SK-N-SH (cell line): Measurements from ENCODE around the gene ZNF138. TPM values are rescaled to one million over a fixed set of nuclear protein-coding genes. Genes with fewer than 3 reads are reported as not detected.

Experiments used
- CTCF ChIA-PET: fragments of 300-600, 350-600 bp; formaldehyde crosslinking; extraction: SDS; loops from one replicate; lab custom pipeline; 2021; lab: Yijun Ruan, JAX
- POLR2A ChIA-PET: fragments of 350-600 bp; sonication (Branson Sonifier 250); formaldehyde crosslinking; extraction: SDS; loops from one replicate; lab custom pipeline; 2020; ENCODE audit warnings: antibody characterized with exemption, inconsistent platforms; lab: Yijun Ruan, JAX
- DNase-seq: peaks from one replicate; pipeline ENCODE4 v3.0.0; 2012
- H2AFZ ChIP-seq: fragments of 200-600 bp; sonication (generic); 2 replicates; pipeline ENCODE4 v1.8.1; 2016; ENCODE audit warnings: antibody characterized with exemption, mild to moderate bottlenecking, low read depth
- H3F3A ChIP-seq: fragments of 200-600 bp; sonication (generic); replicated peaks from 2 replicates; pipeline ENCODE3; 2016; ENCODE audit warnings: antibody characterized with exemption, mild to moderate bottlenecking; ENCODE audit not compliant: insufficient read depth
- H3K27ac ChIP-seq, 2 experiments: fragments of 200-500 bp in 1 of 2; fragments of 200-600 bp in 1 of 2; sonication (Bioruptor generic) in 1 of 2; sonication (generic), shearing (Covaris generic) in 1 of 2; 2 replicates each; pipeline versions ENCODE4 v1.5.1 to v1.6.1; 2014 to 2016; ENCODE audit warnings: low read depth in 2 of 2, inconsistent platforms in 1 of 2, low read length in 1 of 2, mild to moderate bottlenecking in 1 of 2, mixed read lengths in 1 of 2
- H3K27me3 ChIP-seq: fragments of 200-600 bp; sonication (generic), shearing (Covaris generic); 2 replicates; pipeline ENCODE4 v1.6.1; 2016; ENCODE audit warnings: mixed run types; ENCODE audit not compliant: insufficient read depth
- H3K36me3 ChIP-seq, 2 experiments: fragments of 200-500 bp in 1 of 2; fragments of 200-600 bp in 1 of 2; sonication (Bioruptor generic) in 1 of 2; sonication (generic) in 1 of 2; replicated peaks in 1 of 2; 2 replicates each; pipeline versions ENCODE3 to v1.5.1; 2014 to 2016; ENCODE audit warnings: low read length in 1 of 2, mild to moderate bottlenecking in 1 of 2; ENCODE audit not compliant: insufficient read depth in 2 of 2, control insufficient read depth in 1 of 2
- H3K4me1 ChIP-seq, 2 experiments: fragments of 200-500 bp in 1 of 2; fragments of 200-600 bp in 1 of 2; sonication (Bioruptor generic) in 1 of 2; sonication (generic), shearing (Covaris generic) in 1 of 2; 2 replicates each; pipeline versions ENCODE4 v1.5.1 to v1.6.1; 2014 to 2016; ENCODE audit warnings: low read depth in 1 of 2, low read length in 1 of 2, mixed run types in 1 of 2; ENCODE audit not compliant: insufficient read depth in 2 of 2, control insufficient read depth in 1 of 2
- H3K4me2 ChIP-seq: fragments of 200-600 bp; sonication (generic), shearing (Covaris generic); 2 replicates; pipeline ENCODE4 v1.6.1; 2017; ENCODE audit warnings: mixed run types
- H3K4me3 ChIP-seq, 2 experiments: fragments of 200-500 bp in 1 of 2; fragments of 200-600 bp in 1 of 2; sonication (Bioruptor generic) in 1 of 2; sonication (generic), shearing (Covaris generic) in 1 of 2; 2 replicates each; pipeline versions ENCODE4 v1.5.1 to v1.8.1; 2014 to 2016; ENCODE audit warnings: low read depth in 2 of 2, inconsistent platforms in 1 of 2, low read length in 1 of 2, mild to moderate bottlenecking in 1 of 2, mixed read lengths in 1 of 2, moderate library complexity in 1 of 2
- H3K79me2 ChIP-seq: fragments of 200-600 bp; sonication (generic); 2 replicates; pipeline ENCODE4 v1.8.1; 2017; ENCODE audit warnings: mild to moderate bottlenecking; ENCODE audit not compliant: insufficient read depth
- H3K9ac ChIP-seq: fragments of 200-600 bp; sonication (generic); 2 replicates; pipeline ENCODE4 v1.6.1; 2017; ENCODE audit warnings: mixed run types
- H3K9me2 ChIP-seq: fragments of 200-600 bp; sonication (generic); 2 replicates; pipeline ENCODE4 v1.6.1; 2017; ENCODE audit warnings: mixed run types
- H3K9me3 ChIP-seq: fragments of 200-600 bp; sonication (generic); 2 replicates; pipeline ENCODE4 v1.6.1; 2017; ENCODE audit warnings: mixed run types, mild to moderate bottlenecking, moderate library complexity
- H4K20me1 ChIP-seq: fragments of 200-600 bp; sonication (generic); 2 replicates; pipeline ENCODE4 v1.6.1; 2017; ENCODE audit warnings: mild to moderate bottlenecking, mixed run types; ENCODE audit not compliant: insufficient read depth
- CHD2 ChIP-seq: fragments of 150-350 bp; IDR thresholded peaks from 2 replicates; pipeline ENCODE4 v1.6.1; 2018; ENCODE audit warnings: low read length; ENCODE audit not compliant: partially characterized antibody
- ELF1 ChIP-seq: IDR thresholded peaks from 2 replicates; pipeline ENCODE4 v1.4.0; 2012
- EP300 ChIP-seq, 2 experiments: IDR thresholded peaks; 2 replicates each; pipeline versions ENCODE4 v1.4.0 to v1.6.1; 2012; ENCODE audit warnings: borderline replicate concordance in 1 of 2, low read depth in 1 of 2, low read length in 1 of 2
- MXI1 ChIP-seq: IDR thresholded peaks from 2 replicates; pipeline ENCODE4 v1.6.1; 2012; ENCODE audit warnings: mild to moderate bottlenecking, low read depth, low read length, improper control_type of control experiment
- POLR2AphosphoS5 ChIP-seq: IDR thresholded peaks from 2 replicates; pipeline ENCODE4 v1.6.1; 2012; ENCODE audit warnings: low read depth, low read length
- TAF1 ChIP-seq: IDR thresholded peaks from 2 replicates; pipeline ENCODE4 v1.6.1; 2012; ENCODE audit warnings: low read depth, mild to moderate bottlenecking, low read length, moderate library complexity, borderline replicate concordance
- TEAD4 ChIP-seq: IDR thresholded peaks from 2 replicates; pipeline ENCODE4 v1.4.0; 2012; ENCODE audit warnings: mild to moderate bottlenecking, borderline replicate concordance; ENCODE audit not compliant: insufficient read depth
- WGBS: methylation state at CpG from one replicate; pipeline ENCODE4 v1.1.6; 2017; ENCODE audit warnings: low lambda C conversion rate; 5-methylcytosine and 5-hydroxymethylcytosine counted together
- polyA plus RNA-seq, 3 experiments: library from polyadenylated mRNA; depleted of rRNA; stranded (reverse); fragments of >200 nt; gene quantifications; 2 replicates each; pipeline ENCODE4 v1.2.3, GENCODE V29; 2012
- TF ChIP-seq, protein P1 (sequence below): IDR thresholded peaks from 2 replicates; pipeline ENCODE4 v1.6.1; 2012; ENCODE audit warnings: mild to moderate bottlenecking, low read depth, low read length, moderate library complexity
- TF ChIP-seq, protein P2 (sequence below): fragments of 200-600 bp; sonication (generic); IDR thresholded peaks from 2 replicates; pipeline ENCODE4 v1.6.1; 2017; ENCODE audit warnings: antibody characterized with exemption, mild to moderate bottlenecking, moderate library complexity
- TF ChIP-seq, protein P3 (sequence below): IDR thresholded peaks from 2 replicates; pipeline ENCODE4 v1.4.0; 2012; ENCODE audit warnings: low read depth

Gene ZNF138
- polyA plus RNA-seq, 1 of the 3 experiments (the other 2 are of a cell fraction): 4.9 TPM

DNA sequence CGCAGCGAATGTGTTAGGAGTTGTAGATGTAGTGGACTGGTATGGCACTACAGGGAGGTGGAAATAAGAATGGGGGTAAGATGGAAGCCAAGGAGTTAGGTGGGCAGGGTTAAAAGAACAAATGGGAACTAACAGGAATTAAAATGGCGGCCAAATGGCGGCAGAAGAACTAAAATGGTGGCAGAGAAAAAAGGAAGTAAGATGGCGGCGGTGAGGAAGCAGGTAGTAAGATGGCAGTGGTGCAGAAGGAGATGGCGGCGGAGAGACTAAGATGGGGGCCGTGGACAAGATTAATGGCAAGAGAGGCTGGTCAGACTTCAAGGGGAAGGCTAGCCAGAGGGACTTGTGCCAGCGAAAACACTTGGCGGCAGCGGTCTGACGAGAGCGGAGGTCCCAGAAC is 44.5 kb downstream of the ZNF138 start:
- no peaks in the 10 kb centered on the region for H4K20me1 ChIP-seq
- TF ChIP-seq EP300 (IDR thresholded peaks at IDR 0.05; ENCODE audit: borderline replicate concordance in 1 of 2, low read depth in 1 of 2, low read length in 1 of 2) (no peak), POLR2AphosphoS5 (no peak), ELF1 (no peak)
- ChIA-PET CTCF (no interaction called here), POLR2A (no interaction called here)
- H3K4me3 ChIP-seq: no peak overlapping the region
- H3K27ac ChIP-seq: no peak overlapping the region
- no peak overlapping the region for H2AFZ ChIP-seq
- H3K9me3 ChIP-seq: no peaks in the 10 kb centered on the region
- H3K36me3 ChIP-seq: peaks cover 0 to 5% of the 10 kb centered on the region in 2 experiments
- H3K4me1 ChIP-seq: no peaks in the 10 kb centered on the region
- 77% methylated on average over 14 of the region's 14 CpGs for WGBS
- H3K9ac ChIP-seq: no peak overlapping the region
- no peaks in the 10 kb centered on the region for H3K9me2 ChIP-seq
- H3K4me2 ChIP-seq: no peak overlapping the region
- DNase-seq: no peak
- peaks cover 4% of the 10 kb centered on the region for H3F3A ChIP-seq
- no peaks in the 10 kb centered on the region for H3K79me2 ChIP-seq
- H3K27me3 ChIP-seq: no peaks in the 10 kb centered on the region

DNA sequence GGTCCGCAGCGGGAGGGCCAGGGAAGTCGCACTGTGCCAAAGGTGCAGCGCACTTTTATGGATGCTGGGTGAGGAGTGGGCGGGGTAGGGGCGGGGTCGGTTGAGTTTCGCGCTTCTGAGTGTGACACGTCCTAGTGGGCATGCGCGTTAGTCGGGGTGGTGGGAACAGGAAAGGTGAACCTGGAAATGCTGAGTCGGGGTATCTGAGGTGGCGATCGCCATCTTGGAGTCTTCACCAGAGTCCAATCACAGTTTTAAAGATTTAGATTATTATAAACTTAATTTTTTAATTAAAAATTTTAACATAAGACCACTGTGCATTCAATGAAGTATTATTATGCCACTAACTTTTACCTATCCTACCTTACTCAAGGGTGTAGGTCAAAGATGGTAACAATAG is 45.7 kb downstream of the ZNF138 start:
- CTCF ChIA-PET: no interaction called here

More for the DNA sequence above, 45.7 kb downstream of the ZNF138 start:
- no peak for TF ChIP-seq TEAD4
- TF ChIP-seq, protein P1, sequence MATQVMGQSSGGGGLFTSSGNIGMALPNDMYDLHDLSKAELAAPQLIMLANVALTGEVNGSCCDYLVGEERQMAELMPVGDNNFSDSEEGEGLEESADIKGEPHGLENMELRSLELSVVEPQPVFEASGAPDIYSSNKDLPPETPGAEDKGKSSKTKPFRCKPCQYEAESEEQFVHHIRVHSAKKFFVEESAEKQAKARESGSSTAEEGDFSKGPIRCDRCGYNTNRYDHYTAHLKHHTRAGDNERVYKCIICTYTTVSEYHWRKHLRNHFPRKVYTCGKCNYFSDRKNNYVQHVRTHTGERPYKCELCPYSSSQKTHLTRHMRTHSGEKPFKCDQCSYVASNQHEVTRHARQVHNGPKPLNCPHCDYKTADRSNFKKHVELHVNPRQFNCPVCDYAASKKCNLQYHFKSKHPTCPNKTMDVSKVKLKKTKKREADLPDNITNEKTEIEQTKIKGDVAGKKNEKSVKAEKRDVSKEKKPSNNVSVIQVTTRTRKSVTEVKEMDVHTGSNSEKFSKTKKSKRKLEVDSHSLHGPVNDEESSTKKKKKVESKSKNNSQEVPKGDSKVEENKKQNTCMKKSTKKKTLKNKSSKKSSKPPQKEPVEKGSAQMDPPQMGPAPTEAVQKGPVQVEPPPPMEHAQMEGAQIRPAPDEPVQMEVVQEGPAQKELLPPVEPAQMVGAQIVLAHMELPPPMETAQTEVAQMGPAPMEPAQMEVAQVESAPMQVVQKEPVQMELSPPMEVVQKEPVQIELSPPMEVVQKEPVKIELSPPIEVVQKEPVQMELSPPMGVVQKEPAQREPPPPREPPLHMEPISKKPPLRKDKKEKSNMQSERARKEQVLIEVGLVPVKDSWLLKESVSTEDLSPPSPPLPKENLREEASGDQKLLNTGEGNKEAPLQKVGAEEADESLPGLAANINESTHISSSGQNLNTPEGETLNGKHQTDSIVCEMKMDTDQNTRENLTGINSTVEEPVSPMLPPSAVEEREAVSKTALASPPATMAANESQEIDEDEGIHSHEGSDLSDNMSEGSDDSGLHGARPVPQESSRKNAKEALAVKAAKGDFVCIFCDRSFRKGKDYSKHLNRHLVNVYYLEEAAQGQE: no peak
- TF ChIP-seq, protein P2, sequence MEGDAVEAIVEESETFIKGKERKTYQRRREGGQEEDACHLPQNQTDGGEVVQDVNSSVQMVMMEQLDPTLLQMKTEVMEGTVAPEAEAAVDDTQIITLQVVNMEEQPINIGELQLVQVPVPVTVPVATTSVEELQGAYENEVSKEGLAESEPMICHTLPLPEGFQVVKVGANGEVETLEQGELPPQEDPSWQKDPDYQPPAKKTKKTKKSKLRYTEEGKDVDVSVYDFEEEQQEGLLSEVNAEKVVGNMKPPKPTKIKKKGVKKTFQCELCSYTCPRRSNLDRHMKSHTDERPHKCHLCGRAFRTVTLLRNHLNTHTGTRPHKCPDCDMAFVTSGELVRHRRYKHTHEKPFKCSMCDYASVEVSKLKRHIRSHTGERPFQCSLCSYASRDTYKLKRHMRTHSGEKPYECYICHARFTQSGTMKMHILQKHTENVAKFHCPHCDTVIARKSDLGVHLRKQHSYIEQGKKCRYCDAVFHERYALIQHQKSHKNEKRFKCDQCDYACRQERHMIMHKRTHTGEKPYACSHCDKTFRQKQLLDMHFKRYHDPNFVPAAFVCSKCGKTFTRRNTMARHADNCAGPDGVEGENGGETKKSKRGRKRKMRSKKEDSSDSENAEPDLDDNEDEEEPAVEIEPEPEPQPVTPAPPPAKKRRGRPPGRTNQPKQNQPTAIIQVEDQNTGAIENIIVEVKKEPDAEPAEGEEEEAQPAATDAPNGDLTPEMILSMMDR: no peak
- TF ChIP-seq, protein P3, sequence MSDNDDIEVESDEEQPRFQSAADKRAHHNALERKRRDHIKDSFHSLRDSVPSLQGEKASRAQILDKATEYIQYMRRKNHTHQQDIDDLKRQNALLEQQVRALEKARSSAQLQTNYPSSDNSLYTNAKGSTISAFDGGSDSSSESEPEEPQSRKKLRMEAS: no peak
- no peak for TF ChIP-seq CHD2
- TF ChIP-seq TAF1: no peak
- TF ChIP-seq MXI1: no peak
- Histone ChIP-seq H3K9me3 (no peaks in the 10 kb centered on the region), H3K4me2 (no peak overlapping the region), H3K79me2 (no peaks in the 10 kb centered on the region), H3K36me3 (no peaks in the 10 kb centered on the region), H3K27me3 (no peaks in the 10 kb centered on the region), H3K9ac (no peak overlapping the region), H3K27ac (no peak overlapping the region), H3K4me3 (no peak overlapping the region), H3F3A (peaks cover 4% of the 10 kb centered on the region), H4K20me1 (no peaks in the 10 kb centered on the region), H3K4me1 (no peaks in the 10 kb centered on the region), H3K9me2 (no peaks in the 10 kb centered on the region), H2AFZ (no peak overlapping the region)
- no peak for DNase-seq
- POLR2A ChIA-PET: no interaction called here
- WGBS: 98% methylated on average over 16 of the region's 16 CpGs
